Adrenal gland (tissue), 12 donors: ENCODE data around the gene AMOTL2. TPM values are rescaled to one million over a fixed set of nuclear protein-coding genes. Genes with fewer than 3 reads are reported as not detected.

Source experiments
- DNase-seq, 7 donors: peaks; one replicate each; pipeline ENCODE4 v3.0.0-alpha.2; 2019 to 2020
- H3K27ac ChIP-seq, 5 donors: fragments of 200-600 bp; sonication (generic) in 4 of 5; 1 replicate in 3 of 5; 2 replicates in 2 of 5; pipeline versions ENCODE4 v1.5.1 to v1.8.0; 2016 to 2020; ENCODE audit warnings: mild to moderate bottlenecking in 1 of 5
- H3K27me3 ChIP-seq: fragments of 200-600 bp; 2 replicates; pipeline ENCODE4 v1.8.0; 2021
- H3K36me3 ChIP-seq, 2 donors: fragments of 200-600 bp; replicated peaks in 1 of 2; 1 replicate in 1 of 2; 2 replicates in 1 of 2; pipeline versions ENCODE4 v1.5.1 to v1.8.0; 2018 to 2022
- H3K4me1 ChIP-seq, 2 donors: fragments of 200-600 bp; replicated peaks in 1 of 2; 1 replicate in 1 of 2; 2 replicates in 1 of 2; pipeline versions ENCODE4 v1.5.1 to v1.8.0; 2018 to 2021
- H3K4me3 ChIP-seq, 4 donors: fragments of 200-600 bp; sonication (generic) in 3 of 4; one replicate each; pipeline ENCODE4 v1.5.1; 2016 to 2018
- H3K9me3 ChIP-seq, 3 donors: fragments of 200-600 bp; sonication (generic) in 1 of 3; replicated peaks in 1 of 3; 1 replicate in 2 of 3; 2 replicates in 1 of 3; pipeline versions ENCODE4 v1.5.1 to v1.8.0; 2016 to 2021
- POLR2A ChIP-seq, 2 donors: fragments of 450-650 bp; IDR thresholded peaks; one replicate each; pipeline ENCODE4 v1.6.1; 2017; ENCODE audit warnings: antibody characterized with exemption in 2 of 2, mild to moderate bottlenecking in 2 of 2, moderate library complexity in 1 of 2
- WGBS, 4 donors: extraction: QIAGEN DNeasy Blood & Tissue Kit in 2 of 4; methylation state at CpG; one replicate each; pipeline versions ENCODE4 v1.1.5 to v1.1.7; 2013 to 2017; 5-methylcytosine and 5-hydroxymethylcytosine counted together
- intact Hi-C, 2 donors: fragments of 100-400 bp; cut with DNase I; formaldehyde crosslinking; loops; one replicate each; pipeline versions ENCODE4 v1.14.1 to v1.15.0; 2022 to 2023
- polyA plus RNA-seq, 3 donors: library from polyadenylated mRNA; stranded (reverse); fragments of 200-250 nt in 2 of 3; fragments of 350-450 nt in 1 of 3; fragmentation: Illumina TruSeq in 1 of 3; extraction: RNeasy Lipid Tissue Mini Kit (QIAGEN cat#74804) in 1 of 3; gene quantifications; one replicate each; pipeline ENCODE4 v1.2.3, GENCODE V29; 2013 to 2014
- total RNA-seq, 9 donors: library from RNA; depleted of rRNA in 4 of 9; stranded (reverse); fragments of >200 nt in 4 of 9; fragments of 120-200 nt in 1 of 9; fragmentation: NEBNext Ultra II Directional in 1 of 9; extraction: Animal tissue kit (Norgen Biotek cat#: 25700) in 1 of 9; gene quantifications; one replicate each; pipeline versions ENCODE4 v1.1.0 to v1.2.4, GENCODE V29; 2013 to 2023
- TF ChIP-seq, protein P1 (sequence below), 6 experiments: fragments of 450-650 bp in 4 of 6; fragments of 200-600 bp in 2 of 6; sonication (generic) in 1 of 6; IDR thresholded peaks; 1 replicate in 5 of 6; 2 replicates in 1 of 6; pipeline versions ENCODE4 v1.5.1 to v1.8.0; 2016 to 2021; ENCODE audit warnings: antibody characterized with exemption in 6 of 6, mild to moderate bottlenecking in 2 of 6, moderate library complexity in 1 of 6
- donor health status: healthy with polysubstance abuse.
- donor health status: Bipolar disorder and iron deficiency.
- donor health status: DM: yes; HTN: yes; CAD: no.
- donor health status: DM: no; HTN: no; CAD: no.
- donor health status: DM: no; HTN: no; CAD: no.
- donor health status: DM: yes; HTN: yes; CAD: no.

The AMOTL2 gene
- total and polyA plus RNA-seq, 12 donors, result 9.3 to 63.0 (median 29.7) TPM

DNA sequence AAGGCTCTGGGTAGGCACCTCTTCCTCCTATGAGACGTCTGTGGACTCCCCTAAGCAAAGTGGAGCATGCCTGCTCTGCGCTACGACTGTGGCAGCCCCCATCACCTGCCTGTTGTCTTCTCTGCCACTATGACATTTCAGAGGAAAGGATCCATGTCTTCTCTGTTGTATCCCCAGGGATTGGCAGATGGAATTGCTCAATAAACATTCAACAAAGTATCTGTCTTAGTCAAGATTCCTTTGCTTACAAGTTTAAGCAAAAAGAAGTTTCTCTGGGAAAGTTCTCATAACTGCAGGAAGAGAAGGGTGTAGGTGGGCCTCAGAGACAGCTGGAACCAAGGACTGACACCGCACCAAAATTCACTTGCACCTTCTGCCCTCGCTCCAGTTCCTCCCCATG, 34.3 kb downstream of the AMOTL2 start:
- no peak for TF ChIP-seq POLR2A (IDR thresholded peaks at IDR 0.05)
- TF ChIP-seq, protein P1, sequence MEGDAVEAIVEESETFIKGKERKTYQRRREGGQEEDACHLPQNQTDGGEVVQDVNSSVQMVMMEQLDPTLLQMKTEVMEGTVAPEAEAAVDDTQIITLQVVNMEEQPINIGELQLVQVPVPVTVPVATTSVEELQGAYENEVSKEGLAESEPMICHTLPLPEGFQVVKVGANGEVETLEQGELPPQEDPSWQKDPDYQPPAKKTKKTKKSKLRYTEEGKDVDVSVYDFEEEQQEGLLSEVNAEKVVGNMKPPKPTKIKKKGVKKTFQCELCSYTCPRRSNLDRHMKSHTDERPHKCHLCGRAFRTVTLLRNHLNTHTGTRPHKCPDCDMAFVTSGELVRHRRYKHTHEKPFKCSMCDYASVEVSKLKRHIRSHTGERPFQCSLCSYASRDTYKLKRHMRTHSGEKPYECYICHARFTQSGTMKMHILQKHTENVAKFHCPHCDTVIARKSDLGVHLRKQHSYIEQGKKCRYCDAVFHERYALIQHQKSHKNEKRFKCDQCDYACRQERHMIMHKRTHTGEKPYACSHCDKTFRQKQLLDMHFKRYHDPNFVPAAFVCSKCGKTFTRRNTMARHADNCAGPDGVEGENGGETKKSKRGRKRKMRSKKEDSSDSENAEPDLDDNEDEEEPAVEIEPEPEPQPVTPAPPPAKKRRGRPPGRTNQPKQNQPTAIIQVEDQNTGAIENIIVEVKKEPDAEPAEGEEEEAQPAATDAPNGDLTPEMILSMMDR (IDR thresholded peaks at IDR 0.05), result no peak
- no peaks in the 10 kb centered on the region for H3K9me3 ChIP-seq
- no peak overlapping the region for H3K4me3 ChIP-seq
- WGBS, 4 donors, result 80 to 89% (median 85%) methylated on average over 5 of the region's 5 CpGs
- no peak overlapping the region for H3K27ac ChIP-seq
- no peaks in the 10 kb centered on the region for H3K27me3 ChIP-seq
- intact Hi-C loops, result no loop called here
- DNase-seq, result no peak
- no peaks in the 10 kb centered on the region for H3K36me3 ChIP-seq
- H3K4me1 ChIP-seq, result no peaks in the 10 kb centered on the region

DNA sequence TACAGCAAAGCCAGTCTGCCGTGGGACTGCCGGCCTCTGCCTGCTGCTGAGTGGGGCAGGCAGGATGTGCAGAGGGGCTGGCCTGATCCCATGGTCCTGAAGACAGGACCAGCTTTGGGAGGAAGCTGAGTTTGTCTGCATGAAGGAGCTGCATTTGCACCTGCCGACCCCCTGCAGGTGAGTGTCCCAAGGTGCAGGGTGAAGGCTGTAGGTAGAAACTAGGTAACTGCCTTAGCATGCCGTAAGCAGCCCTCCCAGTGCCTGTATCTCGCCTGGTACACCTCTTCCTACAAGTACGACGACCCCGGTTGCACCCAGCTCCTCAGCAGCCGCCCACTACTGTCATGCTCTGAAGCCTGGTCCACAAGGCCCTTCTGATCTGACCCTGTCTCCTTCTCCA, 34.9 kb downstream of the AMOTL2 start:
- H3K36me3 ChIP-seq, result no peaks in the 10 kb centered on the region
- no peaks in the 10 kb centered on the region for H3K9me3 ChIP-seq
- TF ChIP-seq, protein P1 (IDR thresholded peaks at IDR 0.05), result no peak
- TF ChIP-seq POLR2A (IDR thresholded peaks at IDR 0.05), result no peak
- intact Hi-C loops, result no loop called here
- no peak for DNase-seq
- no peaks in the 10 kb centered on the region for H3K4me1 ChIP-seq
- H3K4me3 ChIP-seq, result no peak overlapping the region
- no peak overlapping the region for H3K27ac ChIP-seq
- no peaks in the 10 kb centered on the region for H3K27me3 ChIP-seq
- WGBS, 4 donors, result 89 to 100% (median 96%) methylated on average over 4 to 9 of the region's 9 CpGs

DNA sequence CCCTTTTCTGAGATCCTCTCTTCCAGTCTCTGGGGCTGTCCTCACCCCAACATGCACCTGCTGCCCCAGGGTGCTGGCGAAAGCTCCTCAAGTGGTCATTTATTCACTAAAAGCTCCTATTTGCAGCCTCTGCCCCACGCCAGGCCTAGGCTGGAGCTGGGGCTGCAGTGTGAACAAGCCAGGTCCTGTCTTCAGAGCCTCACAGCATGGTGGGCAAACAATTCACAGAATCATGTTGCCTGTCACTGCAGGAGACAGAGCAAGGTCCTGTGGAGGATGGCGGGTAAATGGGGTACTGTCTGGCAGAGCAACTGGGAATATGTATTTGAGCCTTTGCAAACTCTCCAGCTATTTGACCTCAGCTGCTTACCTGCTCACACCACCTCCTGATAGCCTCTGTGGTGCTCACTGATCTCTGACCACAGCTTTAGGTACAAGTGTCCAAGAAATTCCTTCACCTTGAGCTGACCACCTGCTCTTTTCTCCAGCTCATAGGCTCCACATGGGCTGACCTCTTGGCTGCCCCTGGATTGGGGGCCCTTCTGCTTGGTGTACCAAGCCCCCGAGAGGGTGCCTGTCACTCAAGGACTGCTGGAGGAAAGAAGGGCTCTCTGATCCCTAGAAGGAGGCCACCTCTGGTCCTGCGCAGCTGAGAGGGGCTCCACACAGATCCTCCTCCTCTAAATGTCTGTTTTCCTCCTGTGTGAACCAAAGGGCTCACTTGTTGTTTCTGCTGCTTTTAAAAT, 35.6 kb downstream of the AMOTL2 start:
- WGBS, 4 donors, result 89 to 97% (median 93%) methylated on average over 3 to 5 of the region's 5 CpGs
- intact Hi-C loops, result no loop called here
- TF ChIP-seq, protein P1 (IDR thresholded peaks at IDR 0.05), result no peak
- TF ChIP-seq POLR2A (IDR thresholded peaks at IDR 0.05), result no peak

DNA sequence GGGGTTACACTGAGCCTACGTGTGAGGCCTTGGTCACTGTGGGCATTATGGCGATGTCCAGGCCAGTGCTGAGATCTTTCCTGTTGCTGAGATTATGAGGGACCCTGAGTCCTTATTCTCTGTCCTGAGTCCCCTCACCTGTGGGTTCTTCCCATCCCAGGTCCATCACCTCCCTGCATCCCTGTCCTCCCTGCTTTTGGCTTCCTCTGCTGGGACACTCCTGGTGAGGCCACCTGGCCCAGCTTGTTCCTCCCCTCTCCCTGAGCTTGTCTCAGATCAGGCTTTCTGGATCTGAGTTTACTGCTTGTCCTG, 36.1 kb downstream of the AMOTL2 start:
- Histone ChIP-seq H3K36me3 (no peaks in the 10 kb centered on the region), H3K27me3 (no peaks in the 10 kb centered on the region), H3K4me3 (no peak overlapping the region), H3K27ac (no peak overlapping the region), H3K9me3 (no peaks in the 10 kb centered on the region), H3K4me1 (no peaks in the 10 kb centered on the region)
- DNase-seq, result no peak
- WGBS, 4 donors, result 92 to 100% (median 98%) methylated on average over 2 of the region's 2 CpGs
- intact Hi-C loops, result no loop called here
- TF ChIP-seq, protein P1 (IDR thresholded peaks at IDR 0.05), result no peak

More for the DNA sequence above, 35.6 kb downstream of the AMOTL2 start:
- Histone ChIP-seq H3K27me3 (no peaks in the 10 kb centered on the region), H3K27ac (no peak overlapping the region), H3K36me3 (no peaks in the 10 kb centered on the region), H3K4me3 (no peak overlapping the region), H3K9me3 (no peaks in the 10 kb centered on the region), H3K4me1 (no peaks in the 10 kb centered on the region)
- DNase-seq, result no peak
